Erythroblast (primary cell): ENCODE results near the gene CPOX.

Source experiments
- GATA1 ChIP-seq: IDR thresholded peaks from 2 replicates; pipeline ENCODE4 v1.6.1; 2011; ENCODE audit warnings: low read depth, mild to moderate bottlenecking, control low read depth, low read length, moderate library complexity
- POLR2A ChIP-seq: IDR thresholded peaks from 2 replicates; pipeline ENCODE4 v1.6.1; 2011; ENCODE audit warnings: mild to moderate bottlenecking, low read length

DNA sequence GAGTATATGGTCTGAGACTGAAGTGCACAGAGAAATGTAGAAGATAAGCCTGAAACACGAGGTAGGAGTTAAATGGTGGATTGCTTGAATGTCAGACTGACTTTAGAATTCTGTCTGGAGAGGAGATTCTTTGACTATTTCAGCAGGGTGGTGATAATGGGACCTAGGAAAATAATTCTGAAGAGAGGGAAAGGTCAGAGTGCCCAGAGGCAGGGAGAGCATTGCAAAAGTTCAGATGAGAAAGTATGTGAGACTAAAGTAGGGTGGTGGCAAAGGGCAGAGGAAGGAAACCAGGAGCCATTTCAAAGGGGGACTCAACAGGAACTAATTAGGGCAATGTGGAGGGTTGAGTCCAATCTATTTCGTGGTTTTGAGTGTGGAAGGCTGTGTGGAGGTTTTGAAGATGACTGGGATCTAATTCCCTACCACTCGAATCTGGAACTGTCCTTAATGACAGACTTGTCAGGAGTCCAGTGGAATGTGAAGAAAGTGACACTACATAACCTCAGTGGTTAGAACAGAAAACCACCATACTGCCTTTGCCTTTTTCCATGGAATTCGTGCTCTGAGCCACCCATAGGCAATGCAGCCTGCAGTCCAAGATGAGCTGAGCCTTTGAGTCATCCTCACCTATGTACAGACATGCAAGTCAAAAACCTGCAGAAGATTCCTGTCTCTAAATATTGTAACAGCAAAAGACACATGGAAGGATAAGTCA, 16.1 kb downstream of the CPOX start:
- peak; percentile 28 for TF ChIP-seq POLR2A
- TF ChIP-seq GATA1: no peak
